ENCODE measurements around the gene ZNF674. TPM values are rescaled to one million over a fixed set of nuclear protein-coding genes. Genes with fewer than 3 reads are reported as not detected.

ZNF674 gene
- total and polyA plus RNA-seq, 2 donors (not counting 3 experiments of a cell fraction or from before 2014, with no cell fraction given), result 2.5 to 6.7 TPM

- H3K9me3 ChIP-seq (replicated peaks; ENCODE audit: control insufficient read depth, insufficient read depth, low read length), result no peaks in the 10 kb centered on the region
- TF ChIP-seq FOS (IDR thresholded peaks at IDR 0.05; ENCODE audit: borderline replicate concordance, insufficient read depth, low read length) (no peak), MYC (IDR thresholded peaks at IDR 0.05; ENCODE audit: low read depth, low read length) (no peak), POLR2AphosphoS5 (IDR thresholded peaks at IDR 0.05; ENCODE audit: insufficient read depth, low read depth, low read length) (no peak), CTCF (IDR thresholded peaks at IDR 0.05; ENCODE audit: extremely low read depth in 1 of 2, insufficient read depth in 1 of 2, low read depth in 1 of 2, low read length in 2 of 2) (no peak), EZH2 (IDR thresholded peaks at IDR 0.05; ENCODE audit: borderline replicate concordance, low read depth, low read length, severe bottlenecking) (no peak), POLR2A (IDR thresholded peaks at IDR 0.05; ENCODE audit: low read depth, low read length) (no peak), JUN (IDR thresholded peaks at IDR 0.05; ENCODE audit: borderline replicate concordance, insufficient read depth, insufficient read length, low read depth) (no peak)
- TF ChIP-seq, protein P1, sequence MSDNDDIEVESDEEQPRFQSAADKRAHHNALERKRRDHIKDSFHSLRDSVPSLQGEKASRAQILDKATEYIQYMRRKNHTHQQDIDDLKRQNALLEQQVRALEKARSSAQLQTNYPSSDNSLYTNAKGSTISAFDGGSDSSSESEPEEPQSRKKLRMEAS (IDR thresholded peaks at IDR 0.05; ENCODE audit: insufficient read depth, insufficient read length), result no peak
- ChIA-PET POLR2A (no interaction called here), CTCF (no interaction called here)
- no peak for FAIRE-seq
- H3K4me2 ChIP-seq (ENCODE audit: insufficient read depth, low read length), result no peak overlapping the region
- H2AFZ ChIP-seq (ENCODE audit: low read depth, low read length), result no peak overlapping the region
- H3K4me1 ChIP-seq (ENCODE audit: control insufficient read depth, extremely low read depth, insufficient read depth, low read length), result no peaks in the 10 kb centered on the region
- intact Hi-C loops (cut with micrococcal nuclease), result no loop called here
- no peaks in the 10 kb centered on the region for H4K20me1 ChIP-seq (replicated peaks; ENCODE audit: control insufficient read depth, extremely low read depth, insufficient read depth, low read length)
- no peak overlapping the region for H3K9ac ChIP-seq (replicated peaks; ENCODE audit: extremely low read depth, insufficient read depth, low read length)
- no peaks in the 10 kb centered on the region for H3K79me2 ChIP-seq (ENCODE audit: control insufficient read depth, insufficient read depth, low read length)
- no peak for DNase-seq (ENCODE audit: low read depth, low spot score)
- H3K27ac ChIP-seq (ENCODE audit: insufficient read depth, low read depth, low read length), result no peak overlapping the region
- dilution Hi-C loops (cut with MboI; ENCODE audit: extremely low pct_ligation_motif_present, low sequenced_read_pairs), result no loop called here
- no peaks in the 10 kb centered on the region for H3K36me3 ChIP-seq (ENCODE audit: control insufficient read depth in 2 of 2, extremely low read depth in 1 of 2, insufficient read depth in 2 of 2, low read length in 2 of 2)
- no peaks in the 10 kb centered on the region for H3K9me1 ChIP-seq (replicated peaks; ENCODE audit: control insufficient read depth, extremely low read depth, insufficient read depth, low read length)
- no TSS peak for BruUV-seq (replicated peaks)
- no peaks in the 10 kb centered on the region for H3K27me3 ChIP-seq (ENCODE audit: control insufficient read depth in 2 of 2, insufficient read depth in 2 of 2, low read length in 2 of 2)
- no peak overlapping the region for H3K4me3 ChIP-seq (replicated peaks in 1 of 3; ENCODE audit: insufficient read depth in 1 of 3, low read depth in 1 of 3, low read length in 3 of 3)
Observed at GRCh38 chrX:46488712-46489111, 56.5 kb downstream of the ZNF674 start.

Data from endothelial cell of umbilical vein (primary cell).